Suppressor macrophage treated with lipopolysaccharide for 4 hours (primary cell): ENCODE measurements around the gene CX3CL1.
"Not testable (repeated sequence)": the region's sequence is repeated elsewhere in the genome, so short reads cannot be mapped to it uniquely, and the experiment has no call there.

Source experiments
- DNase-seq: peaks from one replicate; pipeline ENCODE4 v3.0.0-alpha.2; 2020

The CX3CL1 gene

GRCh38 chr16:57383276-57384247 lies 11.3 kb downstream of the CX3CL1 start:
- DNase-seq: no peak

GRCh38 chr16:57384248-57385070 lies 12.2 kb downstream of the CX3CL1 start:
- peak; percentile 57 for DNase-seq

GRCh38 chr16:57385083-57385482 lies 12.8 kb downstream of the CX3CL1 start:
- DNase-seq: no peak

- DNase-seq: no peak
These were observed 14.2 kb downstream of the CX3CL1 start for GRCh38 chr16:57386381-57386951.

GRCh38 chr16:57387598-57388354 lies 15.5 kb downstream of the CX3CL1 start:
- DNase-seq: no peak

- DNase-seq: no peak
These were observed 16.2 kb downstream of the CX3CL1 start for GRCh38 chr16:57388359-57389086.

GRCh38 chr16:57389087-57389468 lies 16.8 kb downstream of the CX3CL1 start:
- DNase-seq: no peak

GRCh38 chr16:57390636-57391295 lies 18.5 kb downstream of the CX3CL1 start:
- DNase-seq: no peak

- no peak for DNase-seq
These were observed 19.0 kb downstream of the CX3CL1 start for GRCh38 chr16:57391300-57391699.

- no peak for DNase-seq
These were observed 19.4 kb downstream of the CX3CL1 start for GRCh38 chr16:57391708-57392107.

GRCh38 chr16:57392694-57393093 lies 20.4 kb downstream of the CX3CL1 start:
- no peak for DNase-seq

GRCh38 chr16:57394444-57394843 lies 22.2 kb downstream of the CX3CL1 start:
- DNase-seq: no peak

GRCh38 chr16:57395026-57395425 lies 22.7 kb downstream of the CX3CL1 start:
- no peak for DNase-seq

GRCh38 chr16:57396786-57397185 lies 24.5 kb downstream of the CX3CL1 start:
- DNase-seq: peak; percentile 25

GRCh38 chr16:57397493-57397892 lies 25.2 kb downstream of the CX3CL1 start:
- not testable (repeated sequence) for DNase-seq

GRCh38 chr16:57401943-57402640 lies 29.8 kb downstream of the CX3CL1 start:
- DNase-seq: no peak

GRCh38 chr16:57403965-57404817 lies 31.9 kb downstream of the CX3CL1 start, which contains the start of gene CCL17:
Gene CCL17, plus strand, starts transcription at chr16:57404767. Its CDS starts 9,166 bp downstream, at chr16:57413933.
- no peak for DNase-seq

GRCh38 chr16:57405097-57405496 lies 32.8 kb downstream of the CX3CL1 start:
- no peak for DNase-seq

GRCh38 chr16:57406881-57407280 lies 34.6 kb downstream of the CX3CL1 start:
- DNase-seq: peak; percentile 62
